ENCODE measurements around the gene SPIB. TPM values are rescaled to one million over a fixed set of nuclear protein-coding genes. Genes with fewer than 3 reads are reported as not detected.

Gene SPIB
- total RNA-seq, 1 donor from 2014 or later: 1.7 TPM

GRCh38 chr19:50444059-50444458 is 25.3 kb downstream of the SPIB start:
- Mint-ChIP-seq H3K36me3 (ENCODE audit: insufficient read depth) (no peaks in the 10 kb centered on the region), H3K27ac (no peak overlapping the region), H3K27me3 (peaks cover 21% of the 10 kb centered on the region), H3K9me3 (ENCODE audit: low read depth) (peaks cover 2% of the 10 kb centered on the region), H3K4me3 (ENCODE audit: low read depth) (no peak overlapping the region), H3K4me1 (ENCODE audit: low read depth) (no peaks in the 10 kb centered on the region)
- no peak for DNase-seq (ENCODE audit: low spot score, unreplicated experiment)
- TF ChIP-seq, protein P1, sequence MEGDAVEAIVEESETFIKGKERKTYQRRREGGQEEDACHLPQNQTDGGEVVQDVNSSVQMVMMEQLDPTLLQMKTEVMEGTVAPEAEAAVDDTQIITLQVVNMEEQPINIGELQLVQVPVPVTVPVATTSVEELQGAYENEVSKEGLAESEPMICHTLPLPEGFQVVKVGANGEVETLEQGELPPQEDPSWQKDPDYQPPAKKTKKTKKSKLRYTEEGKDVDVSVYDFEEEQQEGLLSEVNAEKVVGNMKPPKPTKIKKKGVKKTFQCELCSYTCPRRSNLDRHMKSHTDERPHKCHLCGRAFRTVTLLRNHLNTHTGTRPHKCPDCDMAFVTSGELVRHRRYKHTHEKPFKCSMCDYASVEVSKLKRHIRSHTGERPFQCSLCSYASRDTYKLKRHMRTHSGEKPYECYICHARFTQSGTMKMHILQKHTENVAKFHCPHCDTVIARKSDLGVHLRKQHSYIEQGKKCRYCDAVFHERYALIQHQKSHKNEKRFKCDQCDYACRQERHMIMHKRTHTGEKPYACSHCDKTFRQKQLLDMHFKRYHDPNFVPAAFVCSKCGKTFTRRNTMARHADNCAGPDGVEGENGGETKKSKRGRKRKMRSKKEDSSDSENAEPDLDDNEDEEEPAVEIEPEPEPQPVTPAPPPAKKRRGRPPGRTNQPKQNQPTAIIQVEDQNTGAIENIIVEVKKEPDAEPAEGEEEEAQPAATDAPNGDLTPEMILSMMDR (IDR thresholded peaks at IDR 0.05; ENCODE audit: unreplicated experiment): no peak

GRCh38 chr19:50447053-50447452 is 28.3 kb downstream of the SPIB start:
- TF ChIP-seq, protein P1 (IDR thresholded peaks at IDR 0.05; ENCODE audit: unreplicated experiment): no peak
- Mint-ChIP-seq H3K4me1 (ENCODE audit: low read depth) (no peaks in the 10 kb centered on the region), H3K27ac (no peak overlapping the region), H3K27me3 (peaks cover 14% of the 10 kb centered on the region), H3K4me3 (ENCODE audit: low read depth) (no peak overlapping the region), H3K9me3 (ENCODE audit: low read depth) (peaks cover 2% of the 10 kb centered on the region), H3K36me3 (ENCODE audit: insufficient read depth) (no peaks in the 10 kb centered on the region)
- DNase-seq (ENCODE audit: low spot score, unreplicated experiment): no peak

DNA sequence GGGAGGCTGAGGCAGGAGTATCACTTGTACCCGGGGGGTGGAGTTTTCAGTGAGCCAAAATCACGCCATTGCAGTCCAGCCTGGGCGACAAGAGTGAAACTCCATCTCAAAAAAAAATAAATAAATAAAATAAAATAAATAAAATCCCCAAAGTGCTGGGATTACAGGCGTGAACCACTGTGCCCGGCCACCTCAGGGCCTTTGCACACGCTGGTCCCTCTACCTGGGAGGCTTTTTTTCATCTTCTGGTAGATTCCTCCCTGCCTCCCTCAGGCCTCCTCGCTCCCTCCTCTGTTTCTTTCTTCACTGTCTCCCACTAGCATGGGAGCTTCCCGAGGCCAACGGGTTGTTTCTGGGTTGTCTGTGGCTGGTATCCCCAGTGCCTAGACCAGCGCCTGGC is 29.0 kb downstream of the SPIB start:
- no peak overlapping the region for H3K27ac Mint-ChIP-seq
- H3K4me3 Mint-ChIP-seq (ENCODE audit: low read depth): no peak overlapping the region
- peaks cover 16% of the 10 kb centered on the region for H3K27me3 Mint-ChIP-seq

DNA sequence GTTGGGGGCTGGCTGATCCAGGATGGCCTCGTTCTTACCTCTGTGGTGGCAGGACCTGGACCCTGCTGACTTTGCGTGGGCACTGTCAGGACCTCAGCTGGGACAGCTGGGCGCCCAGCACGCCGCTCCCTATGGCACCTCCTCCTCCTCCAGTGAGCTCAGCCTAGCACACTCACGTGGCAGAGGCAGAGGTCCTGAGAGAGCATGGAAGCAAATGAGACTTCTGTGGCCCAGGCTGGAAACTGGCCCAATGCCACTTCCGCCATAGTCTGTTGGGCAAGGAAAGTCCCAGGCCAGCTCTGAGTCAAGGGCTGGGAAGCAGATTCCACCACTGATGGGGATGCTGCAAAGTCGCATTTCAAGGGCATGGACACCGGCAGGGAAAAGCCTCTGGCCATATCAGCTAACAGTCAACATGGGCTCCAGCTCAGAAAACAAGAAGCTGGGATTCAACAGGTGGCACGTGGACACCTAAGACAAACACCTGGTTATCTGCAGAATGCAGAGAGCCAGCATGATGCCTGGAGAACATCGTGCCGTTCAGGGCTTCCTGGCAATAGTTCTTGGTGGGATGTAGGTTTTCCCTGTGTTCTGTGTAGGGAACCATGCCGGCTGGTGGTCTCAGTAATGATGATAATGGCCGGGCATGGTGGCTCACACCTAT is 30.6 kb downstream of the SPIB start:
- Mint-ChIP-seq H3K4me1 (ENCODE audit: low read depth) (no peaks in the 10 kb centered on the region), H3K9me3 (ENCODE audit: low read depth) (peaks cover 2% of the 10 kb centered on the region), H3K27ac (no peak overlapping the region), H3K27me3 (peaks cover 6% of the 10 kb centered on the region), H3K36me3 (ENCODE audit: insufficient read depth) (no peaks in the 10 kb centered on the region), H3K4me3 (ENCODE audit: low read depth) (no peak overlapping the region)
- TF ChIP-seq, protein P1 (IDR thresholded peaks at IDR 0.05; ENCODE audit: unreplicated experiment): no peak
- no peak for DNase-seq (ENCODE audit: low spot score, unreplicated experiment)

More for the DNA sequence above, 29.0 kb downstream of the SPIB start:
- H3K36me3 Mint-ChIP-seq (ENCODE audit: insufficient read depth): no peaks in the 10 kb centered on the region
- no peaks in the 10 kb centered on the region for H3K4me1 Mint-ChIP-seq (ENCODE audit: low read depth)
- no peak for DNase-seq (ENCODE audit: low spot score, unreplicated experiment)
- H3K9me3 Mint-ChIP-seq (ENCODE audit: low read depth): peaks cover 2% of the 10 kb centered on the region
- TF ChIP-seq, protein P1 (IDR thresholded peaks at IDR 0.05; ENCODE audit: unreplicated experiment): no peak

DNA sequence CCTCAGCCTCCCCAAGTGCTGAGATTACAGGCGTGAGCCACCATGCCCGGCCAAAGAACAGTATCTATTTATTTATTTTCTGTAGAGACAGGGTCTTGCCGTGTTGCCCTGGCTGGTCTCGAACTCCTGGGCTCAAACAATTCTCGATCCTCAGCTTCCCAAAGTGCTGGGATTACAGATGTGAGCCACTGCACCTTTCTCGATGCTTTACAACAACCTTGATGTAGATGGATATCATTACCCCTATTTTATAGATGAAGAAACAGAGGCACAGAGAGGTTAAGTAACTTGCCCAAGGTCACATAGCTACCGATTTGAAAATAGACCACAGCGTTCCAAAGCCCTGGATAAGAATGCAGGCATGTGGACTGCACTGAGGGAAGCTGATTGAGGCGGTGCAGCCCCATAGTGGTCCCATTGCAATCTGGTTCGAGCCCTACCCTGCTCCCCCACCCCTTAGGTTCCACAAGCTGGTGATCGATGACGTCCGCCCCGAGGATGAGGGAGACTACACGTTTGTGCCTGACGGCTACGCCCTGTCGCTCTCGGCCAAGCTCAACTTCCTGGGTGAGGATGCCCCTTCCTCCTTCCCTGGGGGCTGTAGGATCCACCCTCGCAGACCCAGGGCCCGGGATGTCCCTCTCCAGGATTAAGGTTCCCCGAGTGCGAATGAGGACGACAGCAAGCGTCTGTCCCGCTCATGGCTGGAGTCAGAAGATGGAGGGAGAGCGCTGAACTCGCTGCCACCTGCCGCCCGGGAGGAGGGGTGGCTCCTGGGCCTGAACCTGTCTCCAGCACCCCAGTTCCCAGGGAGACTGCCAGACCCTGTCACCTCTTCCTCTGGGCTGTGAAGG is 31.9 kb downstream of the SPIB start:
- Mint-ChIP-seq H3K9me3 (ENCODE audit: low read depth) (peaks cover 2% of the 10 kb centered on the region), H3K27ac (no peak overlapping the region), H3K4me3 (ENCODE audit: low read depth) (no peak overlapping the region), H3K27me3 (peaks cover 3% of the 10 kb centered on the region), H3K36me3 (ENCODE audit: insufficient read depth) (no peaks in the 10 kb centered on the region), H3K4me1 (ENCODE audit: low read depth) (no peaks in the 10 kb centered on the region)
- no peak for DNase-seq (ENCODE audit: low spot score, unreplicated experiment)
- TF ChIP-seq, protein P1 (IDR thresholded peaks at IDR 0.05; ENCODE audit: unreplicated experiment): no peak

All from progenitor cell of endocrine pancreas (in vitro differentiated cells).